ENCODE results near the gene DSG1. TPM values are rescaled to one million over a fixed set of nuclear protein-coding genes. Genes with fewer than 3 reads are reported as not detected.

Gene DSG1
- total RNA-seq, 1 donor from 2014 or later, result not detected

DNA sequence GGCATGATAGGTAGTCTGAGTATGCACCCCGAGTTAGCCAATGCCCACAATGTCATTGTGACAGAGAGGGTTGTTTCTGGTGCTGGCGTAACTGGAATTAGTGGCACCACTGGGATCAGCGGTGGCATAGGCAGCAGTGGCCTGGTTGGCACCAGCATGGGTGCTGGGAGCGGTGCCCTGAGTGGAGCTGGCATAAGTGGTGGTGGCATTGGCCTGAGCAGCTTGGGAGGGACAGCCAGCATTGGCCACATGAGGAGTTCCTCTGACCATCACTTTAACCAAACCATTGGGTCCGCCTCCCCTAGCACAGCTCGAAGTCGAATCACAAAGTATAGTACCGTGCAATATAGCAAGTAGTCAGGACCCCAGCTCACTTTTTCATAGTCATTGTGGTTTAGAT is 37.0 kb downstream of the DSG1 start:
- intact Hi-C loops (cut with DNase I), result no loop called here
- DNase-seq (no peak), ATAC-seq (no peak)
- Histone ChIP-seq H3K9me3 (no peaks in the 10 kb centered on the region), H3K4me1 (no peaks in the 10 kb centered on the region), H3K36me3 (no peaks in the 10 kb centered on the region), H3K27me3 (no peaks in the 10 kb centered on the region), H3K4me3 (no peak overlapping the region), H3K27ac (no peak overlapping the region)
- TF ChIP-seq, protein P1, sequence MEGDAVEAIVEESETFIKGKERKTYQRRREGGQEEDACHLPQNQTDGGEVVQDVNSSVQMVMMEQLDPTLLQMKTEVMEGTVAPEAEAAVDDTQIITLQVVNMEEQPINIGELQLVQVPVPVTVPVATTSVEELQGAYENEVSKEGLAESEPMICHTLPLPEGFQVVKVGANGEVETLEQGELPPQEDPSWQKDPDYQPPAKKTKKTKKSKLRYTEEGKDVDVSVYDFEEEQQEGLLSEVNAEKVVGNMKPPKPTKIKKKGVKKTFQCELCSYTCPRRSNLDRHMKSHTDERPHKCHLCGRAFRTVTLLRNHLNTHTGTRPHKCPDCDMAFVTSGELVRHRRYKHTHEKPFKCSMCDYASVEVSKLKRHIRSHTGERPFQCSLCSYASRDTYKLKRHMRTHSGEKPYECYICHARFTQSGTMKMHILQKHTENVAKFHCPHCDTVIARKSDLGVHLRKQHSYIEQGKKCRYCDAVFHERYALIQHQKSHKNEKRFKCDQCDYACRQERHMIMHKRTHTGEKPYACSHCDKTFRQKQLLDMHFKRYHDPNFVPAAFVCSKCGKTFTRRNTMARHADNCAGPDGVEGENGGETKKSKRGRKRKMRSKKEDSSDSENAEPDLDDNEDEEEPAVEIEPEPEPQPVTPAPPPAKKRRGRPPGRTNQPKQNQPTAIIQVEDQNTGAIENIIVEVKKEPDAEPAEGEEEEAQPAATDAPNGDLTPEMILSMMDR (IDR thresholded peaks at IDR 0.05), result no peak

DNA sequence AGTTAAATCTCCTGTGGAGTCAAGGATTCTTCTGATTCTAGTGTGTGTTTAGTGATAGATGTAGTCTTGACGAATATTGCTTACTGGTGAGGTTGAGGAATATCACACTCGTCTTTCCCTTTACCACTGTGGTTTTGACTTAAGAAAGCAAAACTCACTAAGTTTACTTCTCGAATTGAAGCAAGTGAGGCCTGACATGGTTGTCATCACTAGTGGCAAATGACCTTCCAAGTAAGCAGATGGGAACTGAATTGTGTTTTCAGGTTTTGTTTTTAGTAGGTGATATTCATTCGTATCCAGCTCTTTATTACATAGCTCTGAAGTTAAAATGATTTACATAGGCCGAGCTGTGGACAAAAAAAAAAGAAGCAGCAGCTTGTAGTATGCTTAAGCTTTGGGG is 38.1 kb downstream of the DSG1 start:
- no peaks in the 10 kb centered on the region for H3K4me1 ChIP-seq
- H3K27ac ChIP-seq, result no peak overlapping the region
- H3K4me3 ChIP-seq, result no peak overlapping the region
- DNase-seq (no peak), ATAC-seq (no peak)
- intact Hi-C loops (cut with DNase I), result no loop called here
- H3K36me3 ChIP-seq, result no peaks in the 10 kb centered on the region
- no peaks in the 10 kb centered on the region for H3K27me3 ChIP-seq
- TF ChIP-seq, protein P1 (IDR thresholded peaks at IDR 0.05), result no peak
- no peaks in the 10 kb centered on the region for H3K9me3 ChIP-seq

DNA sequence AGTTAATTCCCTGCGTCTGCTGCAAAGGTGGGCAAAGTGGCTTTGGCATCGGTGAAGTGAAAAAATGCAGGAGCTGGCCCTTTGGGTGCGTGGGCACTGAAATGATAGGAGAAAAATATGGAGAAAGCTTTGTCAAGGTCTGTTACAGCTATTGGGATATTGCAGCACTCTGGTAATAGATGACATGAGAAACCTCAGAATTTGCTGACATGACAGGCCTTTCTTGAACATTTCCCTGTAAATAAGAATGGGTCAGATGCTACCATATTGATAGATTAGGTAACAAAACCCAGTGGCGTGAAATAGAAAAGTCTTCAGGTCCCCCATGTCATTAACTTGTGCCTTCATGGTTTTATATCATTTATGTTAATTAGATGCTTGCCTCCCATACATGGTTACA is 46.2 kb downstream of the DSG1 start:
- TF ChIP-seq, protein P1 (IDR thresholded peaks at IDR 0.05), result no peak
- H3K36me3 ChIP-seq, result no peaks in the 10 kb centered on the region
- no peak overlapping the region for H3K27ac ChIP-seq
- H3K4me1 ChIP-seq, result no peaks in the 10 kb centered on the region
- intact Hi-C loops (cut with DNase I), result no loop called here
- DNase-seq, result no peak
- H3K4me3 ChIP-seq, result no peak overlapping the region
- H3K27me3 ChIP-seq, result no peaks in the 10 kb centered on the region
- no peak for ATAC-seq
- no peaks in the 10 kb centered on the region for H3K9me3 ChIP-seq

DNA sequence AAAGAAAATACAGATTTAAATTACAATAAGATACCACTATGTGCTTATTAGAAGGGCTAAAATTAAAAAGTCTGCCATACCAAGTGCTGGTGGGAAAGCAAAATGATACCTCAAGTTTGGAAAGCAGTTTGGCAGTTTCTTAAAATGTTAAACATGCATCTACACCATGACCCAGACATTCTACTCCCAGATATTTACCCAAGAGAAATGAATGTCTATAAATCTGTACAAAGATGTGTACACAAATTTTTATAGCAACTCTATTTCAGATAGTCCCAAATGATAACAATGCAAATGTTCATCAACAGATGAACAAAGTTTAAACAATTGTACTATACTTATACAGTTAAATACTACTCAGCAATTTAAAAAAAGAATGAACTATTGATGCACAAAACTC is 51.5 kb downstream of the DSG1 start:
- ATAC-seq, result no peak
- TF ChIP-seq, protein P1 (IDR thresholded peaks at IDR 0.05), result no peak
- no peak for DNase-seq
- no peaks in the 10 kb centered on the region for H3K36me3 ChIP-seq
- H3K4me1 ChIP-seq, result no peaks in the 10 kb centered on the region
- intact Hi-C loops (cut with DNase I), result no loop called here
- H3K9me3 ChIP-seq, result no peaks in the 10 kb centered on the region
- H3K27me3 ChIP-seq, result no peaks in the 10 kb centered on the region
- H3K27ac ChIP-seq, result no peak overlapping the region
- H3K4me3 ChIP-seq, result no peak overlapping the region

DNA sequence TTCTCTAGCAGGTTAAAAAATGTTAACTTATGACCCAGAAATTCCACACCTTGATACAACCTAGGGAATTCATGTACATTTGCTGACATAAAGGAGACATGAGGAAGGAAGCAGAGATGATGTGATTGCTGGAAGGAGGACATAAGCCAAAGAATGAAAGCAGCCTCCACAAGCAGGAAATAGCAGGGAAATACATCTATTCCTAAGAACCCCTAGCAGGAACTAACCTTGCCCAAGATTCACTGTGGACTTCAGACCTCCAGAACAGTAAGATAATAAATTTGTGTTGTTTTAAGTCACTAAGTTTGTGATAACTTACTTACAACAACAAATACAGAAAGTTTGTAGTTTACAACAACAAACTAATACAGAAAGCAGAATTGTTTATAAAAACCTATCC is 54.0 kb downstream of the DSG1 start:
- TF ChIP-seq, protein P1 (IDR thresholded peaks at IDR 0.05), result no peak
- H3K36me3 ChIP-seq, result no peaks in the 10 kb centered on the region
- intact Hi-C loops (cut with DNase I), result no loop called here
- no peaks in the 10 kb centered on the region for H3K4me1 ChIP-seq
- H3K9me3 ChIP-seq, result no peaks in the 10 kb centered on the region
- no peaks in the 10 kb centered on the region for H3K27me3 ChIP-seq
- no peak overlapping the region for H3K4me3 ChIP-seq
- no peak overlapping the region for H3K27ac ChIP-seq
- no peak for DNase-seq
- ATAC-seq, result no peak

DNA sequence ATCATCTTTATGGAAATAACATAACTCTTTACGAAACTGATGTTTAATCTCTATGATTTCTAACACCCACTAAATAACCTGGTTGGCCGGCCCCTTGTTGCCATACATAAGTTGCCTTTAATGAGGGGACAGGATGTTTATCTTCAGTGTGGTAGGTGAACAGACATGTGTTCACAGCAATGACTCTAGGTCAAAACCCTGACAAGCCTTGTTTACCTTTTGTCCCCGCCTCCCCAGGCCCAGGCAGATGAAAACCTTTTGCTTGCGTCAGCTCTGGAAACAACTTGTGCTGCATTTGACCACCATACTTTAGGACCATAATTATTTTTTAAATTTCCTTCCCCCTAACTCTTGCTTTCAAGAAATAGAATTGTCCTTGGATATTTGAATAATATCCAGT is 55.7 kb downstream of the DSG1 start:
- H3K4me3 ChIP-seq, result no peak overlapping the region
- no peaks in the 10 kb centered on the region for H3K4me1 ChIP-seq
- ATAC-seq, result no peak
- H3K36me3 ChIP-seq, result no peaks in the 10 kb centered on the region
- no peak overlapping the region for H3K27ac ChIP-seq
- intact Hi-C loops (cut with DNase I), result no loop called here
- no peak for DNase-seq
- no peaks in the 10 kb centered on the region for H3K9me3 ChIP-seq
- TF ChIP-seq, protein P1 (IDR thresholded peaks at IDR 0.05), result no peak
- H3K27me3 ChIP-seq, result no peaks in the 10 kb centered on the region
